ENCODE results near the gene PAPOLG.
"Not testable (repeated sequence)": the region's sequence is repeated elsewhere in the genome, so short reads cannot be mapped to it uniquely, and the experiment has no call there.

The PAPOLG gene

DNA sequence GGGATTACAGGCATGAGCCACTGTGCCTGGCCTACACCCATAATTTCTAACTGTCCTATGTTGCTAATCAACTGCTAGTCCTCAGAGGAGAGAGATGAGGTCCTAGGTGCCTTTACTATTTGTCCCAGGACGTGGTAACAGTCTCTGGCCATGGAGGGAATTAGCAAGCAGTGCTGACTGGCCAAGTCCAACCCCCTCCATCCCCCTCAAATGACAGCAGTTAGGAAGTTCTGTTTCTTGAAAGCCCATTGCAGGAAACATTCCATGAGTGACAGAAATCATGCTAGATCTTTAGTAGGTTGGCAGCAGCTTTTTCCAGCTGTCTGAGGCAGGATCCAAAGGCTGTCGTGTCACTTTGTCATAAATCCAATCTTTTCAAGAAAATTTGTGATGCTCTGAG lies 69.6 kb downstream of the PAPOLG start:
- no peak for DNase-seq

DNA sequence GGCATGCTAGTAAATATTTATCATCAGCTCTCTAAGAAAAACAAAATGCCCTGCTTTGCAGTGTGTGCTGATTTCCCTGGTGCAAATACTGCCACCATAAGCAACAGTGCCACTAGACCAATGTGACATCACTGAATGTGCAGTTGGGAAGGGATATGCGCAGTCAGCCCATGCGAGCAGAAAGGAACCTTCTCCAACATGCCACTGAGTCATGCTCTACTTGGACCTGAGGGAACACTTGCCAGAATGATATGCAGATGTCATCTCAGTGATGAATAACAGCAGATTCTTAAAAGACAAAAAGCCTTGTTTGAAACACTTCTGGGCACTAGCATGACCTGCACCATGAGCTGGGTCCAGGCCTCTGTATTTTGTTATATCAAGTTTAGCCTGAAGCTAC lies 70.0 kb downstream of the PAPOLG start:
- DNase-seq: no peak

DNA sequence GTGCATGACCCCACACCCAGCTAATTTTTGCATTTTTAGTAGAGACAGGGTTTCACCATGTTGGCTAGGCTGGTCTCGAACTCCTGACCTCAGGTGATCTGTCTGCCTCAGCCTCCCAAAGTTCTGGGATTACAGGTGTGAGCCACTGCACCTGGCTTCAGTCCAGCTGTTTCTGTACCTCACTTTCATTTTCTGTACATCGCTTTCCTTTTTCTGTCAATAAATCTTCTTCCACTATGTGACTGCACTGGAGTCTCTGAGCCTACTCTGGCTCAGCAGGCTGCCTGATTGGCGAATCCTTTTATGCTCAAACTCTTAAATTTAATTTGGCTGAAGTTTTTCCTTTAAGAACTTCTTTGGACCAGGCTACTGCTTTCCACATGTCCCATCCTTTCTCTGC lies 70.8 kb downstream of the PAPOLG start:
- not testable (repeated sequence) for DNase-seq

DNA sequence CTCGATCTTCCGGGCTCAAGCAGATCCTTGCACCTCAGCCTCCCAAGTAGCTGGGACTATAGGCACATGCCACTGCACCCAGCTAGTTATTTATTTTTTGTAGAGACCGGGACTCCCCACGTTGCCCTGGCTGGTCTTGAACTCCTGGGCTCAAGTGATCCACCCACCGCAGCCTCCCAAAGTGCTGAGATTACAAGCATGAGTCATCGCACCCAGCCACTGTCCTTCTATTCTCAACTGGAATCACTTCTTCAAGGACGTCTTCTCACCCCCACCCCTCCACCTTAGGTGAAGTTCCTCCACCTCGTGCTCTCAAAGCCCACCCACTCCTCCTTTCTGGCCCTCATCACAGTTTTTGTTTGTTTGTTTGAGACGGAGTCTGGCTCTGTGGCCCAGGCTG lies 71.3 kb downstream of the PAPOLG start:
- DNase-seq: no peak

DNA sequence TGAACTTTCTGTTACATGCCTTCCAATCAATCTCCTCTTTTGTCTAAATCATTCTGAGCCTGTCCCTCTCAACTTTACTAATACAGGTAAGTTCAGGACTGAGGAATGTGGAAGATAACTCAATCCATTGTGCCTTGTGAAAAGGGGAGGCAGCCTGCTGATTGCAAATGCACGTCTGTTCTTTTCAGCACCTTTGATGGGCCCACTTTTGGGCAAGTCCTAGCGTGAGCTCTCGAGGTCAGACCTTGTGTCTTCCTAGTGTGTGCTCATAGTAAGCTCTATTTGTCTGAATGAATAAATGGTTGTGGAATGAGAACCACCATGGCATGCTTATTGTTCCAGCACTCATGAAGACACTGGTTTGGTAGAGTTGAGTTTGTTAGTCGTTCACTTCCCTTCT lies 74.9 kb downstream of the PAPOLG start:
- DNase-seq: no peak

DNA sequence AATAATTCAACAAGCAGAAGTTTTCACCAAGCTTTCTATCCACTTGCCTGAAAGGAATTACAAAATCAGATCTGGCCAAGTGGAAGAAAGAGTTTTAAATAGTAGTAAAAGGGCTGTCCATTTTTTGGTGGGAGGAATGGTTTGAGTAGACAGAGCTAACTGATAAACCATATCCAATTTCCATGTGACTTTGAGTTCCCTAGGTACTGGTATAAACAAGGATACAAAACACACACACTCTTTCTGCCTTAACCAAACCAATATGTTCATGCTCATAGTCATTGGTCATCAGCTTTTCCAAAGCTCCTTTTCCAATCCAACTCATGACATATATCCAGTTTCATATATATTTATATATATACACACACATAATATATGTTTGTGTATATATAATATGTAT lies 75.9 kb downstream of the PAPOLG start:
- DNase-seq: no peak

DNA sequence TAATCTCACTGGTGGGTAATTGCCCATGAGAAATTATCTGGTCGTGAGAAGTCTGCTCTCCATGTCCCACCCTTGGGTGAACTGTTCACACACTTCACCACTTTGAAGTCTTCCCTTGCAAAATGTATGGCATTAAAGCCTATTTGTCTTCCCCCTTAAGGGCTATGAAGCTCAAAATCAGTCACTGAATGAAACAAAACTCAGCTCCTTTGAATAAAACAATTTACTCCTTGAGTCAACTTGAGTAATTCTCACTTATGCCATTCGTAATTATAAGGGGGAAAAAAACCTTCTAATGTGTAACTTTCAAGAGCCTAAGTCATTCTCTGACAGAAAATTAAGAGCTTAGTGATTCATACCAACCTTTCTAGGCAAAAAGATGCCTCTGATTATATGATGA lies 76.6 kb downstream of the PAPOLG start:
- no peak for DNase-seq

DNA sequence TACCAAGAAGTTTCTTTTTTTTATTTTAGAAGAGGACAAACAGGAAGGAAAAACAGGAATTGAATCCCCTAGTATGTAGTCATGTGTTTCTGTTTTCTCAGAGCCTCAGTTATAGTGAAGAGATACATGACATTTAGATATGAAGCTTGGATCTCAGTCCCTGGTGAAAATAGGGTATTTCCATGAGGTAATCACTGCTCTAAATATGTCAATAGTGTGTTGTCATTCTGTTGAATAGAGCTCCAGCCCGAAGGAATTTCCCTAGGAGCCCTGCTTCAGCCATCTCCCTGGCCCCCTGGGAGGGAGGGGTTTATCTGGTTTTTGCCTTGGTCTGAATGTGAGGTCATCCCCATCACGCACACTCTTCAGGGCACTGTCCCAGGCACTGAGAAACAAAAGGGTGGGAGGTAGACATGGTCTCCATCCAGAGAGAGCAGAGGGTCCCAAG lies 78.2 kb downstream of the PAPOLG start:
- DNase-seq: no peak

DNA sequence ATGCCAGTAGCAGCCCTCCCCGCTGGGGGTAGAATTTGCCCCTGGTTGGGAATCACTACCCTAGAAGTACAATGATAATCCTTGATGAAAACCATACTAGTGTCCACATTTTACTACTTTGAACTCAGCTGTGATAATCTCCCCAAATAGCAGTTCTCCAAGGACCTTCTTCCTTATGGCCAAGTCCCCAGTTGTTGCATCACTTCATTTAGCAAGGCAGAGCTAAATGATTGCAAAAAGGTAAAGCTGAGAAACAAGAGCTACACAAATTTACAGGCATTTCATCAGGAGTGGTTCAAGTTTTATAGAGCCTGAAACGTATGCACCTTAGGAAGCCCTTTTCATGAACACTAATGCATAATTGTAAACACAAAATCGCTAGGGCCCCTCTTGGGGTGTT lies 80.4 kb downstream of the PAPOLG start:
- DNase-seq: no peak

DNA sequence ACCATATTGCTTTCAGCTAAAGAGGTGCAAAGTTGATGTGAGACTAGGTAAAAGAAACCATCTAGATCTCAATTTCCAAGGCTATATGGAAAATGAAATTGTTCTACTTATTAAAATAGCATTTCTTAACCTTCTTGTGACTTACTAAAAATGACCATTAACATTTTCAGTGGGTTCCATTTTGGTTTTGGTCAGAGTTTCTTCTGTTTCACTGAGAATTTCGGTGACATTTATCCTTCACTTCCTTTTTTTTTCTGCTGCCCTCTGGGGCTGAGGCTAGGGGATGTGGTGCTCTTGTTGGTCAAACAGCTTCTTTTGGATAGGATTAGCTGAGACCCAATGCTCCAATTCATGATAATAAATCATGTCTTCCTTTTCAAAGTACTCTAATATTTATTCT lies 81.1 kb downstream of the PAPOLG start:
- no peak for DNase-seq

DNA sequence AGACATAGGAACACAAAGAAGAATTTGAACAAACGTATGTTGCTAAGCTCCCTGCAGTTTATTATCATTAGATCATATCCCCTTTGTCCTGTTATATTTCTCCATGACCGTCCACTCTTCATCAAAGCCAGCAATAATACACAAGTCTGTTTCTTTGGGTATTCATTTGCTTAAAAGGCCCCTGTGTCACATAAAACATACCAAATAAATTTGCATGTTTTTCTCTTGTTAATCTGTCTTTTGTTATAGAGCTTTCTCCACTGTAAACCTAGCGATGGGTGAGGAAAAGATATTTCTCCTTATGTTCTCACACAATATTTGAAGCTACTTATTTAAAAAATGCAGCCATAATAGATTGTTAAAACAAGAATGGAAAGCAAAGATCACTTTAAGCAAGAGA lies 82.4 kb downstream of the PAPOLG start:
- no peak for DNase-seq

DNA sequence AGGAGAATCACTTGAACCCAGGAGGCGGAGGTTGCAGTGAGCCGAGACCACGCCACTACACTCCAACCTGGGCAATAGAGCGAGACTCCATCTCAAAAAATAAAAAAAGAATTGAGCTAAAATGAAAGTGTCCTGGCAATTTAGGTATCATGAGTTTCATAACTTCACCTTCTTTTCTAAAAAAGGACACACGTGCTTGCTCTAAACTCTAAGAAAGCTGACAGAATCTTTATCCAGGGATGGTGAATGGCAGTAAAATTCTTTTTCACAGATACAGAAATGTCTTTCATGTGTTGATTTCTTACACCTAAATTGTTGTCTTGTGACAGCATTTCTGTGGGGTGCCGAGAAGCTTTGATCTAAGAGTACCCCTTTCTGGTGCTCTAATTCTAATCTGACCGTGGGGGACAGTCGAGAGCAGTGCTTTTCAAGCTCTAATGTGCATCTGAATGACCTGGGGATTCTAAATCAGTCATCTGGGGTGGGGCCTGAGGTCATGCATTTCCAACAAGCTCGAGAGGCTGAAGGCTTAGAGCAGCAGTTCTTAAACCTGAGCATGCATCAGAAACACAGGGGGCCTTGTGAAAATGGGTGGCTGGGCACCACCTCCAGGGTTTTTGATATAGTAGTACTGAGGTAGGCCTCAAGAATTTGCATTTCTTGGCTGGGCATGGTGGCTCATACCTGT lies 83.2 kb downstream of the PAPOLG start:
- DNase-seq: no peak

DNA sequence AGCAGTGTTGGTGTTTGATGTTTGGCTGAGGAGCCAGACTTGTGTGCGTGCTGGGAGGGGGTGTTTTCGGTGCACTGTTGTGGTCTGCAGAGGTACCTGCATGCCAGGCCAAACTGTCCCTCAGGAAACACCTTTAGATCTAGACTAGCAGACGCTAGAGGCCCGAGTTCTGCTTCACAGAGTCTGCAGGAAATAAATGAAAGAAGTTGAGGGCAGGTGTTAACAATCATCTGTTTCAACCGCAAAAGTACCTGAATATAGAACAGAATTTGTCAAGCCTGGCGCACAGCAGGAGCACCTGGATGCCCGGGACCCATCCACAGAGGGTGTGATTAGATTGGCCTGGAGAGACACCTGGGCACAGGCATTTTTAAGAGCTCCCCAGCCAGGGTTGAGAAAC lies 84.8 kb downstream of the PAPOLG start:
- DNase-seq: no peak

DNA sequence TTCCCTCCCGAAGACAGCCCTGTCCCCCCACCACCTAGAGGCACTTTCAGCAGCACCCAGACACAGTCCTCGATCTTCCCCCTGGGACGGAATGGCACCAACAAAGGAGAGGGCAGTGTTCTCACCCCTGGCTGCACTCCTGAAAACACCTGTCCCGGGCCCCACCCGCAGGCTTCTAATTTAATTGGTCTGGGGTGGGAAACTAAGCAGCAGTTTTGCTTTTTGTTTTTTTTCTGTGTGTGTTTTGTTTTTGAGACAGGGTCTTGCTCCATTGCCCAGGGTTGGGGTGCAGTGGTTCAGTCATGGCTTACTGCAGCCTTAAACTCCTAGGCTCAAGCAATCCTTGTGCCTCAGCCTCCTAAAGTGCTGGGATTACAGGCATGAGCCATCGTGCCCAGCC lies 86.9 kb downstream of the PAPOLG start:
- no peak for DNase-seq

DNA sequence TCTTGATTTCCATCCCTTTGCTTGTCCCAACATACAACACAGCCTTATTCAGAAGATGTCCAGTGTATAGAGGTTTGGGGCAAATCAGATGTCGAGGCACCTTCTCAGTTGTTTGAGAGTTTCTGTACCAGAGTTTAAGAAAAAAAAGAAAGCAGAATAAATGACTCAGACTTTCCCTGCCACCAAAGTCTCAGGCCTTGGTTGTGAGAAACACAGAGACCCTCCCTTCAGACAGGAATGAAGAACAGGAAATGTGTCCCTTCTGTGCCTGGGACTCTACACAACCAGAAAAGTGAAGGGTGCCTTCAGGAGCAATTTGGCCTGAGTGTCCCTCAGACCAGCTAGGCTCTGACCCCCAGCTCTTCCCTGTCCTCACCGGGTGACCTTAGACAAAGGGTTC lies 88.0 kb downstream of the PAPOLG start:
- DNase-seq: no peak

DNA sequence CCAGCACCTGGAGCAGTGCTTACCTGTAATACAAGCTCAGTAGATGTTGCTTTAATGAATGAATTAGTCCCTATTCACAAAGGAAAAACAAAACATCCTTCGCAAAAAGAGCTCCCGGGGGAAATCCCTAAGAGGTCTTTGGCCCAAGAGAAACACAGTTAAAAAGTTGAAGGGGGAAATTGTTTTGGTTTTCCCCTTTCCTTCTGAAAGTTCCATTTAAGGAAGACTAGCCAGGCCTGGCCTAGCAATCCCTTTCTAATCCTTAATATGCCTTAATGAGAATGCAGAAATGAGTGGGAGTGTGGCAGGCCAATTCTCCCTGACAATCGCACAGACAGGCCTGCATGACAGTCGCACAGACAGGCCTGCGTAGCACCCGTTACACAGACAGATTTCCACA lies 91.8 kb downstream of the PAPOLG start:
- DNase-seq: no peak
